ENCODE measurements around the gene ZNF782. TPM values are rescaled to one million over a fixed set of nuclear protein-coding genes. Genes with fewer than 3 reads are reported as not detected.

Gene ZNF782
- total RNA-seq, 2 experiments from 2014 or later, result 8.6 to 10.2 TPM

DNA sequence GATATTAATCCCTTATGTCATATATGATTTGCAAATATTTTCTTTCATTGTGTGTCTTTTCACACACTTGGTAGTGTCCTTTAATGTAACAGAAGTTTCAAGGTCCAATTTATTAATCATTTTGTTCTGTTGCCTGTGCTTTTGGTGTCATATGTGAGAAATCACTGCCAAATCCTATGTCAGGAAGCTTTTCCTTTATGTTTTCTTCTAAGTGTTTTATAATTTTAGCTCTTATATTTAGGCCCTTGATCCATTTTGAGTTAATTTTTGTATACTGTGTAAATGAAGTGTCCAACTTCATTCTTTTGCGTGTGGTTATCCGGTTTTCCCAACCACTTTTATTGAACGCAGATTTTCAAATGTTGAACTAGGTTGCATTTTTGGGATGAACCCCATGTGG, 70.3 kb downstream of the ZNF782 start:
- Histone ChIP-seq H3K79me2 (ENCODE audit: insufficient read depth, low read depth, low read length) (no peaks in the 10 kb centered on the region), H3K4me3 (ENCODE audit: low read depth, low read length, poor library complexity, severe bottlenecking) (no peak overlapping the region), H3K4me1 (ENCODE audit: insufficient read depth, low read length, poor library complexity, severe bottlenecking) (peaks cover 3% of the 10 kb centered on the region), H2AFZ (ENCODE audit: low read length) (no peak overlapping the region), H3K36me3 (ENCODE audit: insufficient read depth, low read length) (no peaks in the 10 kb centered on the region), H3K27ac (ENCODE audit: low read depth, low read length, poor library complexity, severe bottlenecking) (no peak overlapping the region), H3K9me3 (ENCODE audit: low read length) (no peaks in the 10 kb centered on the region), H3K4me2 (ENCODE audit: low read length) (no peak overlapping the region), H3K9me2 (ENCODE audit: insufficient read depth, low read length) (no peaks in the 10 kb centered on the region), H4K20me1 (ENCODE audit: insufficient read depth, low read length) (no peaks in the 10 kb centered on the region)
- DNase-seq (ENCODE audit: low spot score), result no peak
- intact Hi-C loops (cut with micrococcal nuclease; ENCODE audit: unreplicated experiment), result no loop called here
- TF ChIP-seq EZH2phosphoT487 (IDR thresholded peaks at IDR 0.05; ENCODE audit: borderline replicate concordance, low read depth, low read length), result no peak
- TF ChIP-seq, protein P1, sequence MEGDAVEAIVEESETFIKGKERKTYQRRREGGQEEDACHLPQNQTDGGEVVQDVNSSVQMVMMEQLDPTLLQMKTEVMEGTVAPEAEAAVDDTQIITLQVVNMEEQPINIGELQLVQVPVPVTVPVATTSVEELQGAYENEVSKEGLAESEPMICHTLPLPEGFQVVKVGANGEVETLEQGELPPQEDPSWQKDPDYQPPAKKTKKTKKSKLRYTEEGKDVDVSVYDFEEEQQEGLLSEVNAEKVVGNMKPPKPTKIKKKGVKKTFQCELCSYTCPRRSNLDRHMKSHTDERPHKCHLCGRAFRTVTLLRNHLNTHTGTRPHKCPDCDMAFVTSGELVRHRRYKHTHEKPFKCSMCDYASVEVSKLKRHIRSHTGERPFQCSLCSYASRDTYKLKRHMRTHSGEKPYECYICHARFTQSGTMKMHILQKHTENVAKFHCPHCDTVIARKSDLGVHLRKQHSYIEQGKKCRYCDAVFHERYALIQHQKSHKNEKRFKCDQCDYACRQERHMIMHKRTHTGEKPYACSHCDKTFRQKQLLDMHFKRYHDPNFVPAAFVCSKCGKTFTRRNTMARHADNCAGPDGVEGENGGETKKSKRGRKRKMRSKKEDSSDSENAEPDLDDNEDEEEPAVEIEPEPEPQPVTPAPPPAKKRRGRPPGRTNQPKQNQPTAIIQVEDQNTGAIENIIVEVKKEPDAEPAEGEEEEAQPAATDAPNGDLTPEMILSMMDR (conservative IDR thresholded peaks at IDR 0.05; ENCODE audit: low read length), result no peak
- ChIA-PET POLR2A (no interaction called here), CTCF (ENCODE audit: unreplicated experiment) (no interaction called here)
- no TSS peak for BruUV-seq (replicated peaks)

DNA sequence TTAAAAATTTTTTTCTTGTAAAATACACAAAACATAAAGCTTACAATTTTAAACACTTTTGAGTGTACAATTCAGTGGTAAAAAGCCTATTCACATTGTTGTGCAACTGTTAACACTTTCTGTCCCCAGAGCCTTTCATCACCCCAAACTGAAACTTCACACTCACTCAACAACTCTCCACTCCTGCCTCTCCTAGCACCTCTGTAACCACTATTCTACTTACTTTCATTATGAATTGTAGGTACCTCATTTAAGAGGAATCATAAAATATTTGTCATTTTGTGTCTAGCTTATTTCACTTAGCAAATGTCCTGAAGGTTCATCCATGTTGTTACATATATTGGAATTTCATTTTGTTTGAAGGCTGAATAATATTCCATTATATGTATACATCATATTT, 72.1 kb downstream of the ZNF782 start:
- intact Hi-C loops (cut with micrococcal nuclease; ENCODE audit: unreplicated experiment), result no loop called here
- Histone ChIP-seq H2AFZ (ENCODE audit: low read length) (no peak overlapping the region), H3K27ac (ENCODE audit: low read depth, low read length, poor library complexity, severe bottlenecking) (no peak overlapping the region), H3K4me2 (ENCODE audit: low read length) (no peak overlapping the region), H3K79me2 (ENCODE audit: insufficient read depth, low read depth, low read length) (peaks cover 4% of the 10 kb centered on the region; the same call in 1 of the 2 replicates), H4K20me1 (ENCODE audit: insufficient read depth, low read length) (no peaks in the 10 kb centered on the region), H3K9me3 (ENCODE audit: low read length) (no peaks in the 10 kb centered on the region), H3K4me3 (ENCODE audit: low read depth, low read length, poor library complexity, severe bottlenecking) (no peak overlapping the region), H3K4me1 (ENCODE audit: insufficient read depth, low read length, poor library complexity, severe bottlenecking) (peaks cover 9% of the 10 kb centered on the region), H3K36me3 (ENCODE audit: insufficient read depth, low read length) (no peaks in the 10 kb centered on the region), H3K9me2 (ENCODE audit: insufficient read depth, low read length) (no peaks in the 10 kb centered on the region)
- no TSS peak for BruUV-seq (replicated peaks)
- no peak for DNase-seq (ENCODE audit: low spot score)
- ChIA-PET POLR2A (no interaction called here), CTCF (ENCODE audit: unreplicated experiment) (no interaction called here)
- no peak for TF ChIP-seq EZH2phosphoT487 (IDR thresholded peaks at IDR 0.05; ENCODE audit: borderline replicate concordance, low read depth, low read length)
- TF ChIP-seq, protein P1 (conservative IDR thresholded peaks at IDR 0.05; ENCODE audit: low read length), result no peak

DNA sequence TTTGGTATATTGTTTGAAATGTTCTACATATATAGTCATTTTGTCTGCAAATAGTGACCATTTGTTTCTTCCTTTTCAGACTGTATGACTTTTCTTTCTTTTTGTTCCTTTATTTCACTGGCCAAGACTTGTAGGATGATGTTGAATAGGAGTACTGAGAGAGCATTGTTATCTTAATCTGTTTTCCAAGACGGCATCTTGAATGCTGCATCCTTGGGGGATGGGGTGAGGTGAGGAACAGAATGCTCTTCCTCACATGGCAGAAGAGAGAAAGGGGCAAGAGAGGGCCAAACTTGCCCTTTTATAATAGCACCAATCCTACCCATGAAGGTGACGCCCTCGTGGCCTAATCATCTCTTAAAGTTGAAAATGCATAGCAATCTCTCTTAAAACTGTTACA, 72.8 kb downstream of the ZNF782 start:
- POLR2A ChIA-PET, result no interaction called here
- CTCF ChIA-PET (ENCODE audit: unreplicated experiment), result no interaction called here

More for the DNA sequence above, 72.8 kb downstream of the ZNF782 start:
- peaks cover 16% of the 10 kb centered on the region for H3K4me1 ChIP-seq (ENCODE audit: insufficient read depth, low read length, poor library complexity, severe bottlenecking)
- intact Hi-C loops (cut with micrococcal nuclease; ENCODE audit: unreplicated experiment), result no loop called here
- no peak for TF ChIP-seq EZH2phosphoT487 (IDR thresholded peaks at IDR 0.05; ENCODE audit: borderline replicate concordance, low read depth, low read length)
- TF ChIP-seq, protein P1 (conservative IDR thresholded peaks at IDR 0.05; ENCODE audit: low read length), result no peak
- H4K20me1 ChIP-seq (ENCODE audit: insufficient read depth, low read length), result no peaks in the 10 kb centered on the region
- no peaks in the 10 kb centered on the region for H3K9me3 ChIP-seq (ENCODE audit: low read length)
- H3K79me2 ChIP-seq (ENCODE audit: insufficient read depth, low read depth, low read length), result peaks cover 11% of the 10 kb centered on the region
- no peaks in the 10 kb centered on the region for H3K9me2 ChIP-seq (ENCODE audit: insufficient read depth, low read length)
- BruUV-seq (replicated peaks), result no TSS peak
- no peaks in the 10 kb centered on the region for H3K36me3 ChIP-seq (ENCODE audit: insufficient read depth, low read length)
- H3K4me2 ChIP-seq (ENCODE audit: low read length), result no peak overlapping the region
- H3K4me3 ChIP-seq (ENCODE audit: low read depth, low read length, poor library complexity, severe bottlenecking), result no peak overlapping the region
- no peak for DNase-seq (ENCODE audit: low spot score)
- H3K27ac ChIP-seq (ENCODE audit: low read depth, low read length, poor library complexity, severe bottlenecking), result no peak overlapping the region
- H2AFZ ChIP-seq (ENCODE audit: low read length), result no peak overlapping the region
